ENCODE measurements around the gene ABI3BP. TPM values are rescaled to one million over a fixed set of nuclear protein-coding genes. Genes with fewer than 3 reads are reported as not detected.

ABI3BP gene
- total and polyA plus RNA-seq, 9 donors = 176 to 605 (median 300) TPM

GRCh38 chr3:100730524-100730923, 262.7 kb downstream of the ABI3BP start:
- Histone ChIP-seq H3K27me3 (ENCODE audit: control insufficient read depth, insufficient read depth, low read length) (no peaks in the 10 kb centered on the region), H3K4me3 (ENCODE audit: low read length) (no peak overlapping the region), H3K36me3 (ENCODE audit: control insufficient read depth, insufficient read depth, low read length) (peaks cover 20% of the 10 kb centered on the region), H3K4me1 (ENCODE audit: control insufficient read depth, insufficient read depth, low read length) (no peaks in the 10 kb centered on the region), H3K9me3 (replicated peaks; ENCODE audit: control insufficient read depth, low read depth, low read length) (no peaks in the 10 kb centered on the region), H3K27ac (ENCODE audit: low read length) (no peak overlapping the region)
- WGBS (ENCODE audit: insufficient coverage) = 86% methylated on average over 1 of the region's 3 CpGs
- no peak for DNase-seq

- H3K4me3 ChIP-seq (ENCODE audit: low read length) = no peak overlapping the region
- no peaks in the 10 kb centered on the region for H3K27me3 ChIP-seq (ENCODE audit: control insufficient read depth, insufficient read depth, low read length)
- H3K9me3 ChIP-seq (replicated peaks; ENCODE audit: control insufficient read depth, low read depth, low read length) = no peaks in the 10 kb centered on the region
- no peak overlapping the region for H3K27ac ChIP-seq (ENCODE audit: low read length)
- WGBS (ENCODE audit: insufficient coverage) = no CpG with 5 or more reads among the region's 1 CpG
- H3K36me3 ChIP-seq (ENCODE audit: control insufficient read depth, insufficient read depth, low read length) = peaks cover 22% of the 10 kb centered on the region
- no peak for DNase-seq
- no peaks in the 10 kb centered on the region for H3K4me1 ChIP-seq (ENCODE audit: control insufficient read depth, insufficient read depth, low read length)
Observed at GRCh38 chr3:100726706-100727105, 266.5 kb downstream of the ABI3BP start.

GRCh38 chr3:100725935-100726513, 267.2 kb downstream of the ABI3BP start:
- Histone ChIP-seq H3K27me3 (ENCODE audit: control insufficient read depth, insufficient read depth, low read length) (no peaks in the 10 kb centered on the region), H3K4me3 (ENCODE audit: low read length) (no peak overlapping the region), H3K4me1 (ENCODE audit: control insufficient read depth, insufficient read depth, low read length) (no peaks in the 10 kb centered on the region), H3K9me3 (replicated peaks; ENCODE audit: control insufficient read depth, low read depth, low read length) (no peaks in the 10 kb centered on the region), H3K36me3 (ENCODE audit: control insufficient read depth, insufficient read depth, low read length) (peaks cover 28% of the 10 kb centered on the region), H3K27ac (ENCODE audit: low read length) (no peak overlapping the region)
- WGBS (ENCODE audit: insufficient coverage) = 92% methylated on average over 3 of the region's 3 CpGs
- no peak for DNase-seq

- peaks cover 24% of the 10 kb centered on the region for H3K36me3 ChIP-seq (ENCODE audit: control insufficient read depth, insufficient read depth, low read length)
- H3K27me3 ChIP-seq (ENCODE audit: control insufficient read depth, insufficient read depth, low read length) = no peaks in the 10 kb centered on the region
- no peaks in the 10 kb centered on the region for H3K4me1 ChIP-seq (ENCODE audit: control insufficient read depth, insufficient read depth, low read length)
- no peak overlapping the region for H3K4me3 ChIP-seq (ENCODE audit: low read length)
- 100% methylated on average over 1 of the region's 5 CpGs for WGBS (ENCODE audit: insufficient coverage)
- H3K9me3 ChIP-seq (replicated peaks; ENCODE audit: control insufficient read depth, low read depth, low read length) = no peaks in the 10 kb centered on the region
- no peak overlapping the region for H3K27ac ChIP-seq (ENCODE audit: low read length)
- DNase-seq = no peak
Observed at GRCh38 chr3:100720426-100720825, 272.8 kb downstream of the ABI3BP start.

GRCh38 chr3:100719136-100719535, 274.1 kb downstream of the ABI3BP start:
- Histone ChIP-seq H3K27ac (ENCODE audit: low read length) (no peak overlapping the region), H3K36me3 (ENCODE audit: control insufficient read depth, insufficient read depth, low read length) (peaks cover 21% of the 10 kb centered on the region), H3K4me1 (ENCODE audit: control insufficient read depth, insufficient read depth, low read length) (no peaks in the 10 kb centered on the region), H3K27me3 (ENCODE audit: control insufficient read depth, insufficient read depth, low read length) (no peaks in the 10 kb centered on the region), H3K4me3 (ENCODE audit: low read length) (no peak overlapping the region), H3K9me3 (replicated peaks; ENCODE audit: control insufficient read depth, low read depth, low read length) (no peaks in the 10 kb centered on the region)
- DNase-seq = no peak
- no CpG with 5 or more reads among the region's 1 CpG for WGBS (ENCODE audit: insufficient coverage)

GRCh38 chr3:100717637-100718487, 275.4 kb downstream of the ABI3BP start:
- 100% methylated on average over 1 of the region's 4 CpGs for whole genome bisulfite sequencing (ENCODE audit: insufficient coverage)
- no peak for DNase-seq
- no peak overlapping the region for H3K27ac ChIP-seq (ENCODE audit: low read length)
- H3K36me3 ChIP-seq (ENCODE audit: control insufficient read depth, insufficient read depth, low read length) = peaks cover 25% of the 10 kb centered on the region
- H3K9me3 ChIP-seq (replicated peaks; ENCODE audit: control insufficient read depth, low read depth, low read length) = no peaks in the 10 kb centered on the region
- no peaks in the 10 kb centered on the region for H3K4me1 ChIP-seq (ENCODE audit: control insufficient read depth, insufficient read depth, low read length)
- H3K4me3 ChIP-seq (ENCODE audit: low read length) = no peak overlapping the region
- no peaks in the 10 kb centered on the region for H3K27me3 ChIP-seq (ENCODE audit: control insufficient read depth, insufficient read depth, low read length)

GRCh38 chr3:100717063-100717462, 276.2 kb downstream of the ABI3BP start:
- no peaks in the 10 kb centered on the region for H3K4me1 ChIP-seq (ENCODE audit: control insufficient read depth, insufficient read depth, low read length)
- H3K36me3 ChIP-seq (ENCODE audit: control insufficient read depth, insufficient read depth, low read length) = peaks cover 25% of the 10 kb centered on the region

GRCh38 chr3:100715176-100715575, 278.0 kb downstream of the ABI3BP start:
- H3K4me3 ChIP-seq (ENCODE audit: low read length) = no peak overlapping the region
- H3K4me1 ChIP-seq (ENCODE audit: control insufficient read depth, insufficient read depth, low read length) = peaks cover 5% of the 10 kb centered on the region
- H3K9me3 ChIP-seq (replicated peaks; ENCODE audit: control insufficient read depth, low read depth, low read length) = no peaks in the 10 kb centered on the region
- H3K27ac ChIP-seq (ENCODE audit: low read length) = no peak overlapping the region
- no peak for DNase-seq
- no peaks in the 10 kb centered on the region for H3K27me3 ChIP-seq (ENCODE audit: control insufficient read depth, insufficient read depth, low read length)
- peaks cover 13% of the 10 kb centered on the region for H3K36me3 ChIP-seq (ENCODE audit: control insufficient read depth, insufficient read depth, low read length)

More at GRCh38 chr3:100717063-100717462, 276.2 kb downstream of the ABI3BP start:
- H3K27me3 ChIP-seq (ENCODE audit: control insufficient read depth, insufficient read depth, low read length) = no peaks in the 10 kb centered on the region
- no peak overlapping the region for H3K27ac ChIP-seq (ENCODE audit: low read length)
- no peaks in the 10 kb centered on the region for H3K9me3 ChIP-seq (replicated peaks; ENCODE audit: control insufficient read depth, low read depth, low read length)
- no CpG with 5 or more reads among the region's 2 CpGs for WGBS (ENCODE audit: insufficient coverage)
- no peak for DNase-seq
- no peak overlapping the region for H3K4me3 ChIP-seq (ENCODE audit: low read length)

- Histone ChIP-seq H3K4me3 (ENCODE audit: low read length) (peak overlapping the region; percentile 75), H3K4me1 (ENCODE audit: control insufficient read depth, insufficient read depth, low read length) (peaks cover 5% of the 10 kb centered on the region), H3K36me3 (ENCODE audit: control insufficient read depth, insufficient read depth, low read length) (peaks cover 6% of the 10 kb centered on the region), H3K27ac (ENCODE audit: low read length) (peak overlapping the region; percentile 97), H3K27me3 (ENCODE audit: control insufficient read depth, insufficient read depth, low read length) (peaks cover 3% of the 10 kb centered on the region), H3K9me3 (replicated peaks; ENCODE audit: control insufficient read depth, low read depth, low read length) (no peaks in the 10 kb centered on the region)
- peak; percentile 54 for DNase-seq
- 21% methylated on average over 8 of the region's 8 CpGs for WGBS (ENCODE audit: insufficient coverage)
Observed at GRCh38 chr3:100710261-100710968, 282.8 kb downstream of the ABI3BP start.

GRCh38 chr3:100709842-100710260, 283.4 kb downstream of the ABI3BP start:
- Histone ChIP-seq H3K4me1 (ENCODE audit: control insufficient read depth, insufficient read depth, low read length) (peaks cover 5% of the 10 kb centered on the region), H3K27me3 (ENCODE audit: control insufficient read depth, insufficient read depth, low read length) (peaks cover 7% of the 10 kb centered on the region), H3K36me3 (ENCODE audit: control insufficient read depth, insufficient read depth, low read length) (peaks cover 4% of the 10 kb centered on the region), H3K4me3 (ENCODE audit: low read length) (peak overlapping the region; percentile 75), H3K27ac (ENCODE audit: low read length) (peak overlapping the region; percentile 97), H3K9me3 (replicated peaks; ENCODE audit: control insufficient read depth, low read depth, low read length) (no peaks in the 10 kb centered on the region)
- peak; percentile 67 for DNase-seq
- 0% methylated on average over 18 of the region's 23 CpGs for WGBS (ENCODE audit: insufficient coverage)
